ENCODE measurements around the gene NXN. TPM values are rescaled to one million over a fixed set of nuclear protein-coding genes. Genes with fewer than 3 reads are reported as not detected.

Gene NXN
- total and polyA plus RNA-seq, 2 donors (not counting 1 experiment from before 2014, with no cell fraction given) = 0.04 to 0.17 TPM

- no peak for ATAC-seq (ENCODE audit: low read depth)
- H3K9me3 ChIP-seq (ENCODE audit: control extremely low read depth in 1 of 3, control insufficient read depth in 2 of 3, insufficient read depth in 1 of 3, low read length in 2 of 3) = no peaks in the 10 kb centered on the region
- peaks cover 0 to 2% (median 0%) of the 10 kb centered on the region in 4 experiments for H3K27me3 ChIP-seq (replicated peaks in 1 of 4; ENCODE audit: control extremely low read depth in 1 of 4, control insufficient read depth in 3 of 4, insufficient read depth in 4 of 4, low read length in 3 of 4)
- H3K27ac Mint-ChIP-seq = no peak overlapping the region
- peaks cover 7% of the 10 kb centered on the region for H3K27me3 Mint-ChIP-seq
- WGBS (ENCODE audit: insufficient coverage) = 85% methylated on average over 6 of the region's 7 CpGs
- no peaks in the 10 kb centered on the region for H3K36me3 ChIP-seq (replicated peaks in 1 of 2; ENCODE audit: control extremely low read depth in 1 of 2, control insufficient read depth in 1 of 2, extremely low read depth in 1 of 2, insufficient read depth in 2 of 2, low read length in 1 of 2)
- TF ChIP-seq CTCF (IDR thresholded peaks at IDR 0.05) (no peak), EZH2 (IDR thresholded peaks at IDR 0.05; ENCODE audit: borderline replicate concordance, insufficient read depth, low read depth, low read length, poor library complexity, severe bottlenecking) (no peak)
- H3K9me3 Mint-ChIP-seq (ENCODE audit: insufficient read depth) = no peaks in the 10 kb centered on the region
- DNase-seq = no peak
- no peak overlapping the region for H3K4me3 ChIP-seq (ENCODE audit: control extremely low read depth in 1 of 5, extremely low read depth in 1 of 5, insufficient read depth in 1 of 5, low read depth in 2 of 5, low read length in 4 of 5)
- no peaks in the 10 kb centered on the region for H3K4me1 ChIP-seq (ENCODE audit: control insufficient read depth in 2 of 2, insufficient read depth in 2 of 2, low read length in 2 of 2)
- no peaks in the 10 kb centered on the region for H3K4me1 Mint-ChIP-seq
- CTCF ChIA-PET = no interaction called here
- no peak overlapping the region for H3K9ac ChIP-seq (ENCODE audit: low read length)
- H3K4me2 ChIP-seq (replicated peaks; ENCODE audit: low read depth, low read length, poor library complexity, severe bottlenecking) = no peak overlapping the region
- H3K79me2 ChIP-seq (ENCODE audit: control insufficient read depth, insufficient read depth, low read length) = no peaks in the 10 kb centered on the region
- POLR2A ChIA-PET = no interaction called here
- H4K20me1 ChIP-seq (ENCODE audit: control insufficient read depth, insufficient read depth, low read length, poor library complexity, severe bottlenecking) = no peaks in the 10 kb centered on the region
- no peak overlapping the region for H3K4me3 Mint-ChIP-seq
- no peak overlapping the region for H2AFZ ChIP-seq (ENCODE audit: insufficient read depth, low read depth, low read length, poor library complexity, severe bottlenecking)
- H3K27ac ChIP-seq (ENCODE audit: low read length in 2 of 2) = no peak overlapping the region
- intact Hi-C loops (cut with micrococcal nuclease) = no loop called here
These were observed 66.4 kb downstream of the NXN start for GRCh38 chr17:913207-913606.

- H3K27me3 Mint-ChIP-seq = peaks cover 14% of the 10 kb centered on the region
- H3K4me1 Mint-ChIP-seq = no peaks in the 10 kb centered on the region
- Histone ChIP-seq H3K9me3 (ENCODE audit: control extremely low read depth in 1 of 3, control insufficient read depth in 2 of 3, insufficient read depth in 1 of 3, low read length in 2 of 3) (no peaks in the 10 kb centered on the region), H3K27ac (ENCODE audit: low read length in 2 of 2) (no peak overlapping the region), H4K20me1 (ENCODE audit: control insufficient read depth, insufficient read depth, low read length, poor library complexity, severe bottlenecking) (no peaks in the 10 kb centered on the region), H3K4me1 (ENCODE audit: control insufficient read depth in 2 of 2, insufficient read depth in 2 of 2, low read length in 2 of 2) (peaks cover 0 to 2% of the 10 kb centered on the region in 2 donors), H2AFZ (ENCODE audit: insufficient read depth, low read depth, low read length, poor library complexity, severe bottlenecking) (no peak overlapping the region), H3K27me3 (replicated peaks in 1 of 4; ENCODE audit: control extremely low read depth in 1 of 4, control insufficient read depth in 3 of 4, insufficient read depth in 4 of 4, low read length in 3 of 4) (peaks cover 0 to 8% (median 1%) of the 10 kb centered on the region in 4 experiments), H3K79me2 (ENCODE audit: control insufficient read depth, insufficient read depth, low read length) (no peaks in the 10 kb centered on the region), H3K36me3 (replicated peaks in 1 of 2; ENCODE audit: control extremely low read depth in 1 of 2, control insufficient read depth in 1 of 2, extremely low read depth in 1 of 2, insufficient read depth in 2 of 2, low read length in 1 of 2) (no peaks in the 10 kb centered on the region), H3K9ac (ENCODE audit: low read length) (no peak overlapping the region), H3K4me3 (ENCODE audit: control extremely low read depth in 1 of 5, extremely low read depth in 1 of 5, insufficient read depth in 1 of 5, low read depth in 2 of 5, low read length in 4 of 5) (no peak overlapping the region), H3K4me2 (replicated peaks; ENCODE audit: low read depth, low read length, poor library complexity, severe bottlenecking) (no peak overlapping the region)
- CTCF ChIA-PET = no interaction called here
- intact Hi-C loops (cut with micrococcal nuclease) = no loop called here
- H3K27ac Mint-ChIP-seq = no peak overlapping the region
- H3K4me3 Mint-ChIP-seq = no peak overlapping the region
- no peak for ATAC-seq (ENCODE audit: low read depth)
- WGBS (ENCODE audit: insufficient coverage) = 94% methylated on average over 18 of the region's 24 CpGs
- TF ChIP-seq EZH2 (IDR thresholded peaks at IDR 0.05; ENCODE audit: borderline replicate concordance, insufficient read depth, low read depth, low read length, poor library complexity, severe bottlenecking) = no peak
- no peak for TF ChIP-seq CTCF (IDR thresholded peaks at IDR 0.05)
- no peak for DNase-seq
- POLR2A ChIA-PET = no interaction called here
- H3K9me3 Mint-ChIP-seq (ENCODE audit: insufficient read depth) = no peaks in the 10 kb centered on the region
These were observed 69.8 kb downstream of the NXN start for GRCh38 chr17:909642-910323.

All from B cell (primary cell).